Diencephalon (tissue), 1 donor: ENCODE measurements around the gene PARL. TPM values are rescaled to one million over a fixed set of nuclear protein-coding genes. Genes with fewer than 3 reads are reported as not detected.

ENCODE experiments used
- small RNA-seq: library from RNA; depleted of rRNA; stranded (forward); fragments of <200 nt; gene quantifications from one replicate; pipeline ENCODE3, GENCODE V24; 2014
- total RNA-seq: library from RNA; depleted of rRNA; stranded (reverse); fragments of >200 nt; gene quantifications from one replicate; pipeline ENCODE4 v1.2.3, GENCODE V29; 2014

Gene PARL
- total RNA-seq, result 26.3 TPM

GRCh38 chr3:183884427-183885296 is at the start of gene PARL:
TSS of gene PARL (minus strand) at chr3:183884880. CDS start at chr3:183884846, 34 bp downstream.

GRCh38 chr3:183825456-183826161 is 59.1 kb downstream of the PARL start, which contains the start of gene MAP6D1:
TSS of gene MAP6D1 (minus strand) at chr3:183825577. CDS start at chr3:183825547, 30 bp downstream.

Small RNA genes lying within 50 kb of the gene (small RNA-seq; reads per million reads assigned to genes)
- not detected for gene MIR4448

Other genes starting within 250 kb of the PARL start
- gene KLHL24, start 249.3 kb downstream of the PARL start, total RNA-seq, result 180 TPM
- gene YEATS2, start 187.1 kb downstream of the PARL start, total RNA-seq, result 52.4 TPM
- 9.9 TPM for gene MAP6D1, start 59.3 kb downstream of the PARL start, total RNA-seq
- gene ABCC5, start 133.0 kb upstream of the PARL start, total RNA-seq, result 50.3 TPM
- not detected for gene HTR3D, start 146.9 kb upstream of the PARL start, total RNA-seq
- gene HTR3C, start 168.2 kb upstream of the PARL start, total RNA-seq, result not detected
- gene HTR3E, start 212.2 kb upstream of the PARL start, total RNA-seq, result not detected